CD14-positive monocyte (primary cell): ENCODE measurements around the gene BRK1. TPM values are rescaled to one million over a fixed set of nuclear protein-coding genes. Genes with fewer than 3 reads are reported as not detected.
"Not testable (repeated sequence)": the region's sequence is repeated elsewhere in the genome, so short reads cannot be mapped to it uniquely, and the experiment has no call there.

ENCODE experiments used
- DNase-seq, 3 donors: peaks; one replicate each; pipeline ENCODE4 v3.0.0-alpha.2; 2011 to 2022
- H2AFZ ChIP-seq: 2 replicates; pipeline ENCODE4 v1.6.0; 2012; ENCODE audit warnings: mild to moderate bottlenecking, low read depth, low read length, inconsistent platforms; ENCODE audit not compliant: insufficient read depth, poor library complexity, severe bottlenecking
- H3K27ac ChIP-seq, 2 donors: 1 replicate in 1 of 2; 2 replicates in 1 of 2; pipeline ENCODE4 v1.5.1; 2012 to 2013; ENCODE audit warnings: low read length in 2 of 2, control low read depth in 1 of 2, inconsistent platforms in 1 of 2, low read depth in 1 of 2, mild to moderate bottlenecking in 1 of 2
- H3K27me3 ChIP-seq, 2 donors: one replicate each; pipeline versions ENCODE4 v1.6.0 to v1.6.1; 2011 to 2013; ENCODE audit warnings: low read length in 2 of 2; ENCODE audit not compliant: control insufficient read depth in 2 of 2, insufficient read depth in 2 of 2
- H3K36me3 ChIP-seq, 2 donors: replicated peaks in 1 of 2; 1 replicate in 1 of 2; 2 replicates in 1 of 2; pipeline versions ENCODE4 v1.5.1 to v1.6.1; 2012 to 2013; ENCODE audit warnings: low read length in 2 of 2, control low read depth in 1 of 2, inconsistent platforms in 1 of 2, mild to moderate bottlenecking in 1 of 2; ENCODE audit not compliant: insufficient read depth in 2 of 2, control insufficient read depth in 1 of 2
- H3K4me1 ChIP-seq, 2 donors: 1 replicate in 1 of 2; 2 replicates in 1 of 2; pipeline versions ENCODE4 v1.5.1 to v1.6.1; 2012 to 2013; ENCODE audit warnings: low read length in 2 of 2, control low read depth in 1 of 2, inconsistent platforms in 1 of 2, mild to moderate bottlenecking in 1 of 2, moderate library complexity in 1 of 2; ENCODE audit not compliant: insufficient read depth in 2 of 2, control insufficient read depth in 1 of 2
- H3K4me2 ChIP-seq: replicated peaks from 2 replicates; pipeline ENCODE3; 2012; ENCODE audit warnings: low read length, moderate library complexity, mild to moderate bottlenecking; ENCODE audit not compliant: poor library complexity, severe bottlenecking; ENCODE audit errors: extremely low read depth
- H3K4me3 ChIP-seq, 3 experiments: fragments of 200-600 bp in 1 of 3; sonication (generic) in 1 of 3; replicated peaks in 1 of 3; 1 replicate in 2 of 3; 2 replicates in 1 of 3; pipeline ENCODE4 v1.5.1; 2011 to 2013; ENCODE audit warnings: low read length in 3 of 3, mild to moderate bottlenecking in 3 of 3, control low read depth in 2 of 3, low read depth in 2 of 3, inconsistent platforms in 1 of 3, moderate library complexity in 1 of 3
- H3K79me2 ChIP-seq: 2 replicates; pipeline ENCODE4 v1.6.0; 2012; ENCODE audit warnings: mild to moderate bottlenecking, control low read depth, inconsistent platforms, low read length, moderate library complexity; ENCODE audit not compliant: insufficient read depth
- H3K9ac ChIP-seq: 2 replicates; pipeline ENCODE4 v1.6.0; 2017; ENCODE audit warnings: low read length, mild to moderate bottlenecking; ENCODE audit not compliant: insufficient read depth, poor library complexity, severe bottlenecking
- H3K9me3 ChIP-seq, 2 donors: replicated peaks in 1 of 2; 1 replicate in 1 of 2; 2 replicates in 1 of 2; pipeline versions ENCODE4 v1.5.1 to v1.6.1; 2012 to 2013; ENCODE audit warnings: low read length in 2 of 2, control low read depth in 1 of 2; ENCODE audit not compliant: control insufficient read depth in 1 of 2, insufficient read depth in 1 of 2
- H4K20me1 ChIP-seq: 2 replicates; pipeline ENCODE4 v1.6.0; 2012; ENCODE audit warnings: mild to moderate bottlenecking, low read length, control low read depth, moderate library complexity; ENCODE audit not compliant: insufficient read depth
- H3K27ac Mint-ChIP-seq, 7 donors: one replicate each; pipeline ENCODE4 v1.8.0; 2020; ENCODE audit warnings: mild to moderate bottlenecking in 7 of 7, mixed read lengths in 7 of 7, moderate library complexity in 6 of 7, inconsistent platforms in 2 of 7
- H3K27me3 Mint-ChIP-seq, 3 donors: one replicate each; pipeline ENCODE4 v1.8.0; 2021 to 2022; ENCODE audit warnings: low read depth in 3 of 3, mild to moderate bottlenecking in 3 of 3, mixed read lengths in 3 of 3, moderate library complexity in 3 of 3, inconsistent platforms in 1 of 3
- H3K36me3 Mint-ChIP-seq, 2 donors: one replicate each; pipeline ENCODE4 v1.8.0; 2020; ENCODE audit warnings: mixed read lengths in 2 of 2, inconsistent platforms in 1 of 2, mild to moderate bottlenecking in 1 of 2
- H3K4me1 Mint-ChIP-seq: one replicate; pipeline ENCODE4 v1.8.0; 2020; ENCODE audit warnings: mild to moderate bottlenecking, mixed read lengths
- H3K4me3 Mint-ChIP-seq, 2 donors: one replicate each; pipeline ENCODE4 v1.8.0; 2020; ENCODE audit warnings: mild to moderate bottlenecking in 2 of 2, mixed read lengths in 2 of 2, moderate library complexity in 1 of 2
- H3K9me3 Mint-ChIP-seq, 7 donors: one replicate each; pipeline ENCODE4 v1.8.0; 2020 to 2022; ENCODE audit warnings: mixed read lengths in 7 of 7, mild to moderate bottlenecking in 6 of 7, moderate library complexity in 6 of 7, inconsistent platforms in 2 of 7
- WGBS: methylation state at CpG from one replicate; pipeline ENCODE4 v1.1.5; 2013; ENCODE audit warnings: missing lambda C conversion rate; ENCODE audit not compliant: insufficient coverage; 5-methylcytosine and 5-hydroxymethylcytosine counted together
- intact Hi-C, 2 donors: fragments of 100-400 bp; cut with micrococcal nuclease; formaldehyde crosslinking; loops; one replicate each; pipeline versions ENCODE4 v1.15.0 to v1.15.1; 2023
- polyA plus RNA-seq, 3 donors: library from polyadenylated mRNA; depleted of rRNA in 1 of 3; unstranded in 2 of 3; stranded (reverse) in 1 of 3; fragments of 300-500 nt in 2 of 3; fragments of >200 nt in 1 of 3; fragmentation: Illumina TruSeq in 2 of 3; gene quantifications; 1 replicate in 2 of 3; 2 replicates in 1 of 3; pipeline ENCODE4 v1.2.3, GENCODE V29; 2012 to 2021
- TF ChIP-seq, protein P1 (sequence below): fragments of 200-600 bp; IDR thresholded peaks from one replicate; pipeline ENCODE4 v1.8.0; 2022; ENCODE audit warnings: antibody characterized with exemption, mild to moderate bottlenecking

Gene BRK1
- polyA plus RNA-seq, 3 donors: 144 to 318 (median 295) TPM

DNA sequence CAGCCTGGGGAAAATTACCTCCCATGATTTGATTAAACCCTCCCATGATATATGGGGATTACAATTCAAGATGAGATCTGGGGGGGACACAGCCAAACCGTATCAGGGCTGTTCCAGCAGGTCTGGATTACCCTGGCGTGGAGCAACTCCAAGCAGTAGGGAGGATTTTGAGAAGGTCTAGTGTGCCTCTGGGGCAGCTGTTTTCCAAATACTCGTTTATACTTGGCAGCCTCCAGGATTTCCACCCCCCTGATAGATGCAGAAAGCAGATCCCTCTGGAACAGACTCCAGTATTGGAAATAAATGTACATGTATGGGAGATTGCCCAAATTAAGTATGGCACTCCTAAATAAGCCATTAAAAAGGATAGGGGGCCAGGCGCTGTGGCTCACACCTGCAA lies 41.6 kb downstream of the BRK1 start:
- Mint-ChIP-seq H3K27me3 (peaks cover 0 to 2% (median 0%) of the 10 kb centered on the region in 3 donors), H3K27ac (no peak overlapping the region), H3K36me3 (peaks cover 16 to 32% of the 10 kb centered on the region in 2 donors)

DNA sequence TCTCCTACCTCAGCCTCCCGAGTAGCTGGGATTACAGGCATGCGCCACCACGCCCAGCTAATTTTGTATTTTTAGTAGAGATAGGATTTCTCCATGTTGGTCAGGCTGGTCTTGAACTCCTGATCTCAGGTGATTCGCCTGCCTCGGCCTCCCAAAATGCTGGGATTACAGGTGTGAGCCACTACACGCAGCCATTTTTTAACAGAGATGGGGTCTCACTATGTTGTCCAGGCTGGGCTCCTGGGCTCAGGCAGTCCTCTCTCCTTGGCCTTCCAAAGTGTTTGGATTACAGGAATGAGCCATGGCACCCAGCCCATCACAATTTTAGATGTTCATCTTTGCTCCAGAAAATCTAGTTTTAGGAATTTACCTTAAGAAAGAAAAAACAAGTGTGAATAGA lies 43.1 kb downstream of the BRK1 start:
- H3K9me3 Mint-ChIP-seq, intact Hi-C loops, H3K4me3 Mint-ChIP-seq, H3K27me3 Mint-ChIP-seq, H3K27ac Mint-ChIP-seq, H3K79me2 ChIP-seq, H3K4me2 ChIP-seq, H3K27me3 ChIP-seq, H4K20me1 ChIP-seq, H3K4me3 ChIP-seq, H3K9me3 ChIP-seq, DNase-seq, H3K9ac ChIP-seq, H3K27ac ChIP-seq, H2AFZ ChIP-seq: not testable (repeated sequence)
- Mint-ChIP-seq H3K36me3 (peaks cover 6 to 17% of the 10 kb centered on the region in 2 donors), H3K4me1 (peaks cover 13% of the 10 kb centered on the region)
- peaks cover 13% of the 10 kb centered on the region in 2 donors for H3K4me1 ChIP-seq
- peaks cover 4 to 17% of the 10 kb centered on the region in 2 donors for H3K36me3 ChIP-seq
- 100% methylated on average over 3 of the region's 6 CpGs for WGBS

More for the DNA sequence above, 41.6 kb downstream of the BRK1 start:
- Histone ChIP-seq H3K4me3 (no peak overlapping the region), H3K9ac (no peak overlapping the region), H3K9me3 (no peaks in the 10 kb centered on the region), H2AFZ (no peak overlapping the region), H3K79me2 (no peaks in the 10 kb centered on the region), H3K27ac (no peak overlapping the region), H3K4me2 (no peak overlapping the region), H4K20me1 (no peaks in the 10 kb centered on the region), H3K4me1 (peaks cover 8% of the 10 kb centered on the region in 2 donors), H3K36me3 (peaks cover 19 to 32% of the 10 kb centered on the region in 2 donors), H3K27me3 (no peaks in the 10 kb centered on the region)
- TF ChIP-seq, protein P1, sequence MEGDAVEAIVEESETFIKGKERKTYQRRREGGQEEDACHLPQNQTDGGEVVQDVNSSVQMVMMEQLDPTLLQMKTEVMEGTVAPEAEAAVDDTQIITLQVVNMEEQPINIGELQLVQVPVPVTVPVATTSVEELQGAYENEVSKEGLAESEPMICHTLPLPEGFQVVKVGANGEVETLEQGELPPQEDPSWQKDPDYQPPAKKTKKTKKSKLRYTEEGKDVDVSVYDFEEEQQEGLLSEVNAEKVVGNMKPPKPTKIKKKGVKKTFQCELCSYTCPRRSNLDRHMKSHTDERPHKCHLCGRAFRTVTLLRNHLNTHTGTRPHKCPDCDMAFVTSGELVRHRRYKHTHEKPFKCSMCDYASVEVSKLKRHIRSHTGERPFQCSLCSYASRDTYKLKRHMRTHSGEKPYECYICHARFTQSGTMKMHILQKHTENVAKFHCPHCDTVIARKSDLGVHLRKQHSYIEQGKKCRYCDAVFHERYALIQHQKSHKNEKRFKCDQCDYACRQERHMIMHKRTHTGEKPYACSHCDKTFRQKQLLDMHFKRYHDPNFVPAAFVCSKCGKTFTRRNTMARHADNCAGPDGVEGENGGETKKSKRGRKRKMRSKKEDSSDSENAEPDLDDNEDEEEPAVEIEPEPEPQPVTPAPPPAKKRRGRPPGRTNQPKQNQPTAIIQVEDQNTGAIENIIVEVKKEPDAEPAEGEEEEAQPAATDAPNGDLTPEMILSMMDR: no peak
- no peak for DNase-seq
- 100% methylated on average over 2 of the region's 4 CpGs for WGBS
- H3K9me3 Mint-ChIP-seq: no peaks in the 10 kb centered on the region
- intact Hi-C loops: no loop called here
- H3K4me1 Mint-ChIP-seq: peaks cover 9% of the 10 kb centered on the region
- H3K4me3 Mint-ChIP-seq: no peak overlapping the region
